COLO668 (cell line): Measurements from ENCODE around the gene PSD2.

ENCODE experiments used
- DNase-seq: peaks from one replicate; lab custom pipeline; 2025; ENCODE audit not compliant: unreplicated experiment; lab: John Stamatoyannopoulos, UW

Gene PSD2

GRCh38 chr5:139763280-139763929 lies 32.2 kb upstream of the PSD2 start:
- DNase-seq: no peak

- DNase-seq: peak; percentile 8
These were observed 31.4 kb upstream of the PSD2 start for GRCh38 chr5:139763930-139764791.

GRCh38 chr5:139764886-139765408 lies 30.7 kb upstream of the PSD2 start:
- DNase-seq: no peak

- peak; percentile 77 for DNase-seq
These were observed 30.0 kb upstream of the PSD2 start for GRCh38 chr5:139765409-139766217.

GRCh38 chr5:139767960-139768359 lies 27.6 kb upstream of the PSD2 start:
- no peak for DNase-seq

- DNase-seq: no peak
These were observed 26.7 kb upstream of the PSD2 start for GRCh38 chr5:139768807-139769465.

- no peak for DNase-seq
These were observed 26.1 kb upstream of the PSD2 start for GRCh38 chr5:139769477-139769876.

GRCh38 chr5:139770722-139771121 lies 24.9 kb upstream of the PSD2 start:
- no peak for DNase-seq

- no peak for DNase-seq
These were observed 23.4 kb upstream of the PSD2 start for GRCh38 chr5:139772089-139772791.

- no peak for DNase-seq
These were observed 22.5 kb upstream of the PSD2 start for GRCh38 chr5:139772927-139773690.

GRCh38 chr5:139774980-139775661 lies 20.5 kb upstream of the PSD2 start:
- DNase-seq: peak; percentile 41

GRCh38 chr5:139775872-139776271 lies 19.7 kb upstream of the PSD2 start:
- no peak for DNase-seq

GRCh38 chr5:139776861-139777260 lies 18.7 kb upstream of the PSD2 start:
- DNase-seq: no peak

- no peak for DNase-seq
These were observed 12.1 kb upstream of the PSD2 start for GRCh38 chr5:139783436-139783965.

- no peak for DNase-seq
These were observed 11.1 kb upstream of the PSD2 start for GRCh38 chr5:139784488-139784887.

- DNase-seq: no peak
These were observed 8.4 kb upstream of the PSD2 start for GRCh38 chr5:139787257-139787567.

- DNase-seq: peak; percentile 48
These were observed 7.9 kb upstream of the PSD2 start for GRCh38 chr5:139787568-139788293.

- no peak for DNase-seq
These were observed 7.2 kb upstream of the PSD2 start for GRCh38 chr5:139788294-139788910.
